LNCaP clone FGC (cell line): Measurements from ENCODE around the gene USB1.
A peak's percentile ranks its signal among the peaks of the same experiment; 100 is the strongest.

ENCODE experiments used
- DNase-seq: peaks from one replicate; pipeline ENCODE4 v3.0.0-alpha.2; 2011; ENCODE audit warnings: low read depth
- H3K4me3 ChIP-seq: 2 replicates; pipeline ENCODE4 v1.5.1; 2011; ENCODE audit warnings: mild to moderate bottlenecking, low read depth, low read length, control low read depth
- TF ChIP-seq, protein P1 (sequence below): IDR thresholded peaks from 2 replicates; pipeline ENCODE4 v1.5.1; 2012; ENCODE audit warnings: mild to moderate bottlenecking; ENCODE audit not compliant: control insufficient read depth, insufficient read depth; ENCODE audit errors: extremely low read depth

Gene USB1

DNA sequence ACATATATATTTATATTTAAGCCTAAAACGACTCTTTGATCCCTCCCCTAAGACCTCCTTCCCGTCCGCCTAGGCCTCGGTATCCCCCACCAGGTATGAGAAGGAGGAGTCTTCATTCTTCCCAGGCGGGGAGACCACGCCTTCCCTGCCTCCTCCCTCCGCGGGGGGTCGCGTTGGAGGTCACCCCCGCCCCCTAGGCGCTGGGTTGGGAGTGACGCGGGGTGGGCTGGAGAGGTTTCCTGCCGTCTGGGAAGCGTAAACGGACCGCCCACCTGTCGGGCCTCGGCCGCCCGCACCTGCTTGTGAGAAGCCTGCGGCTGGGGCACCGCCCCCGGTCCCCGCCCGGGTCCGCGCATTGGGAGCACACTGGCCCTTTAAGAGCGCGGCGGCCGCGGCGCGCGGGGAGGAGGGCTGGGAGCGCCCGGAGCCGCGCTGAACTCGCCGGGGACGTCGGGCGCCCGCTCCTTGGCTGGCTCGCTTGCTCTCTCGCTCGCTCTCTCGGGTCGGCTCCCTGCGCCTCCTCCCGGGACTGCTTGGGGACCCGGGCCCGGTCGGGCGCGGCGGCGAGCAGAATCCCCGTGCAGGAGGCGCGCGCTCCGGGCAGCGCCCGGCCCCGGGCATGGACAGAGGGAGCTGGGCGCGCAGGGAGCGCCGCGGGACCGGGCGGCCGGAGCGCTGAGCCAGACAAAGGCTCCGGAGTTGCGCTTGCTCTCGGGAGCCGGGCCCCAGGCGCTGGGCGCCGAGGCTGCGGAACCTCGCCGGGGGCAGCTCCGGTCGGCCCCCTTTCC is 24.3 kb downstream of the USB1 start, which contains the start of gene MMP15:
TSS of gene MMP15 (plus strand) at position 404 of the 788 bp plus-strand sequence. CDS start 597 bp downstream, outside the sequence.
- DNase-seq: peak; percentile 80
- H3K4me3 ChIP-seq: peak within 1 kb of the TSS; percentile 85
- TF ChIP-seq, protein P1, sequence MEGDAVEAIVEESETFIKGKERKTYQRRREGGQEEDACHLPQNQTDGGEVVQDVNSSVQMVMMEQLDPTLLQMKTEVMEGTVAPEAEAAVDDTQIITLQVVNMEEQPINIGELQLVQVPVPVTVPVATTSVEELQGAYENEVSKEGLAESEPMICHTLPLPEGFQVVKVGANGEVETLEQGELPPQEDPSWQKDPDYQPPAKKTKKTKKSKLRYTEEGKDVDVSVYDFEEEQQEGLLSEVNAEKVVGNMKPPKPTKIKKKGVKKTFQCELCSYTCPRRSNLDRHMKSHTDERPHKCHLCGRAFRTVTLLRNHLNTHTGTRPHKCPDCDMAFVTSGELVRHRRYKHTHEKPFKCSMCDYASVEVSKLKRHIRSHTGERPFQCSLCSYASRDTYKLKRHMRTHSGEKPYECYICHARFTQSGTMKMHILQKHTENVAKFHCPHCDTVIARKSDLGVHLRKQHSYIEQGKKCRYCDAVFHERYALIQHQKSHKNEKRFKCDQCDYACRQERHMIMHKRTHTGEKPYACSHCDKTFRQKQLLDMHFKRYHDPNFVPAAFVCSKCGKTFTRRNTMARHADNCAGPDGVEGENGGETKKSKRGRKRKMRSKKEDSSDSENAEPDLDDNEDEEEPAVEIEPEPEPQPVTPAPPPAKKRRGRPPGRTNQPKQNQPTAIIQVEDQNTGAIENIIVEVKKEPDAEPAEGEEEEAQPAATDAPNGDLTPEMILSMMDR: no peak

DNA sequence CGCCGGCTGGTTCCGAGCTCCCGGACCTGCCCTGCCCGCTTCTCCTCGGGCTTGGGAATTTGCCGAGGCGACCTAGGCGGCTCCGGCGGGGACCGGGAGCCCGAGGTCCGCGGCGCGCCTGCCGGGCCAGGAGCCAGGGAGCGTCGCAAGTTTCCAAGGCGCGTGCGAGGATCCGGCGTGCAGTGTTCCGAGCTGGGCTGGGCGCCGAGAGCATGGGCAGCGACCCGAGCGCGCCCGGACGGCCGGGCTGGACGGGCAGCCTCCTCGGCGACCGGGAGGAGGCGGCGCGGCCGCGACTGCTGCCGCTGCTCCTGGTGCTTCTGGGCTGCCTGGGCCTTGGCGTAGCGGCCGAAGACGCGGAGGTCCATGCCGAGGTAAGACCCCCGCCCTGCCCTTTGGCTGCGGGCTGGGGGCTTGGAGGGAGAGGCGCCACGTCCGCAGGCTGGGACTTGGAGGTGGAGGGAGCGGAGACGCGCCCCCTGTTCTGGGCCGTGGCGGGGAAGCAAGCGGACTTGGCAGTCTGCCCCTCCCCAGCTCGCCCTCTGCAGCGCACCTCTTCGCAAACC is 25.0 kb downstream of the USB1 start:
- H3K4me3 ChIP-seq: peak overlapping the region; percentile 85
- TF ChIP-seq, protein P1: peak; percentile 2; the same call in 1 of the 2 replicates
- no peak for DNase-seq

DNA sequence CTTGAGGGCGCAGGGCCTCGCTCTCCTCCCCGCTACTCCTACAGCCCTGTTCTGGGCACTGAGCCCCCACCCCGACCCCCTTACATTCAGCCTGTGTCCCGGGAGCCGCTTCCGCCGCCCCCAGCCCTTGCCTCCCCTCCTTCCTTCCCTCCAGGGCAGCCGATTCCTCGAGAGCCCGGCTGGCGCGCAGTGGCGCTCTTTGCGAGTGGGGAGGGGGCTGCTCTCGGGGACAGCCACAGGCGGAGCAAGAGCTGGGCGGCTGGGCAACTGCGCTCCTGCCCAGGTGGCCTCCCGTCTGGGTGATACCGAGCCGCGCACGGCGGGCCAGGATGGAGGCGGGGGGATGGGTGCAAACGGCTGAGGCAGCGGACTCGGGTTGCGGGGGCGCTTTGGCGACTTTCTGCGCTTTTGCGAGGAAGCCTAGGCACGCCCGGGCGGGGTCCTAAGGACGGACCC is 25.5 kb downstream of the USB1 start:
- H3K4me3 ChIP-seq: peak overlapping the region; percentile 85
- TF ChIP-seq, protein P1: peak; percentile 28; the same call in 1 of the 2 replicates
- no peak for DNase-seq

DNA sequence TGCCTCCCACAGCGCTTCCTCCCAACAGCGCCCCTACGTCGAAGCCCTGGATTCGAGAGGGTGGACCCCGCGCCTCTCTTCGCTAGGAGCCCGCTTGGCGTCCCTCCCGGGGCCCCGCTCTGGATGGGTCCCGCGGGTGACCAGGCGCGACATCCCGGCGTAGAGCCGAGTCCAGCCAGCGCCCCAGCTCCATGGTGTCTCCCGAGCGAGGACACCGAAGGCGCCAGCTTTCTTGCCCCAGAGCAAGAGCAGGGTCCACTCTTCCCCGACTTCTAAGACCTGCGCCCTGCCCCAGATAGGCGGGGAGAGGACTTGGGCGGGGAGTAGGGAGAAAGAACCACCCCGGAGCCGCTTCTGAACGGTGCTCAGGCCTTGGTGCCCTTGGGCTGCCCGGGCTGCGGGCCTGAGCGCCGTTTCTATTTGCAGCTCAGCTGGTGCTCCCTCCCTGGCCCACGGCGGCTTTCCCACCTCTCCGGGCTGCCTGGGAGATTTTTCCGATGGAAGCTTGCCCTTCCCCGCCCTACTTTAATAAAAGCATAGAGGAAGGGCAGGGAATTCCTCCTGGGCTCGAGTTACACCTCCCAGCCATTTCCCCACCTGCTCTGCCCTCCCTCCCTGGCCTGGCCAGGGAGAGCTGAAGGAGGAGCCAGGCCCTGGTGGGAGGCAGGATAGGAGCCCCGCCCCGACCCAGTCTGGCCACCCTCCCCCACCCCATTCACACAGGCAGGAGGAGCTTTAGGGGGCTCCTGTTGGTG is 26.1 kb downstream of the USB1 start:
- no peak for DNase-seq
- peak overlapping the region; percentile 85 for H3K4me3 ChIP-seq
- TF ChIP-seq, protein P1: no peak

DNA sequence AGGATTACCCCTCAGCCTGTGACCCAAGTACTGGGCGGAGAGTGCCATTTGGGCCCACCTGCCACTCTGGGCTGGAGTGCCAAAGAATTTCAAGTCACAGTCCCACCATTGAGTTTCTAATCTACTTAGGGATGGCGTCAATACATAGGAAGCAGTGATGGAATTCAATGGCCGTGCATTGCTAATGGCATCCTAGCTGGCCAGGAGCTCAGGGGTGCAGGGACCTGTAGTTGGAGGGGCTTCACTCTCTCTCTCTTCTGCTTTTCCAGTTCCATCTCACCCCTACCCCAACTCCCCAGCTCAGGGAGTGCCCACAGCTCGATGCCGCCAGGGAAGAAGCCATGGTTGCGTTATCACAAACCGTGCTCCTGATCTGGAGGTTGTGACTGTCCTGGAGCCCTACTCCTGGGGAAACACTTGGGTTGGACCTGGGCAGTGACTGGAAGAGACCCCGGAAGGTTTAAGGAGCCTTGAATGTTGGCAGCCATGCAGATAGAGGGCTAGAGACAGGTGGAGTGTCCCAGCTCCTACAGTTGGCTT is 26.8 kb downstream of the USB1 start:
- peak overlapping the region; percentile 85 for H3K4me3 ChIP-seq
- TF ChIP-seq, protein P1: no peak
- DNase-seq: no peak

DNA sequence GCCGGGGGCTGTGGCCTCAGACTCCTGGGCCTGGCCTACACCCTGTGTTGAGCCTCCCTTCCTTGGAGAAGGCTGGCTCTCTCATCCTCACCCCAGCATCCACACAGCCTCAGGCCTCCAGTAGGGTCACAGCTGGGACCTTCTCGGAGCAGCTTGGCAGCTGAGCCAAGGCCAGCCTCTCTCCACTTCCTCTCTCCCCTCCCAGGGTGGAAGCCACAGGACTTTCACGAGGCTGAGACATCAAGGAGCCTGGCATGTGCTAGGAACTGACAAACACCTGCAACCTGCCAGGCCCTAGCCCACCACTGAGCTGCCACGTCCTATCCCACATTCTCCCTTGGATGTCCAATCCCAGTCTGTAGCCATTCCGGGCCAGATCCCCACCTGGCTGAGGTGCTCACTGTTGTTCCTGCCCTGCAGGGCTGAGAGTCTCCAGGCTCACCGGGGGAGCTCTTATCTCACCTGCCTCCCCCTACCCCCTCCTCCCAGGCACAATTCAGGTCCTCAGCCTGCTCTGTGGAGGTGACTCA is 27.4 kb downstream of the USB1 start:
- TF ChIP-seq, protein P1: no peak
- no peak overlapping the region for H3K4me3 ChIP-seq
- DNase-seq: no peak
